GM21529 (cell line): Measurements from ENCODE around the gene COX11.

Experiments used
- ATAC-seq: cut with Tn5 transposase; IDR thresholded peaks from one replicate; pipeline ENCODE4 v1.9.1; 2021; ENCODE audit not compliant: unreplicated experiment

COX11 gene

GRCh38 chr17:54968988-54969332, 506 bp upstream of the COX11 start:
- peak; percentile 27 for ATAC-seq

- peak; percentile 21 for ATAC-seq
Measured at GRCh38 chr17:54967621-54968261, 713 bp downstream of the COX11 start.

- ATAC-seq = no peak
Measured at GRCh38 chr17:54956791-54957190, 11.7 kb downstream of the COX11 start.

- ATAC-seq = no peak
Measured at GRCh38 chr17:54951286-54951685, 17.2 kb downstream of the COX11 start.

- ATAC-seq = no peak
Measured at GRCh38 chr17:54950116-54950515, 18.3 kb downstream of the COX11 start.

GRCh38 chr17:54948380-54948779, 20.1 kb downstream of the COX11 start:
- no peak for ATAC-seq

GRCh38 chr17:54947396-54947795, 21.1 kb downstream of the COX11 start:
- no peak for ATAC-seq

- no peak for ATAC-seq
Measured at GRCh38 chr17:54945671-54946070, 22.8 kb downstream of the COX11 start.

GRCh38 chr17:54945231-54945630, 23.2 kb downstream of the COX11 start:
- no peak for ATAC-seq

- ATAC-seq = no peak
Measured at GRCh38 chr17:54944796-54945195, 23.7 kb downstream of the COX11 start.

- ATAC-seq = no peak
Measured at GRCh38 chr17:54941285-54941684, 27.2 kb downstream of the COX11 start.

GRCh38 chr17:54937426-54937825, 31.0 kb downstream of the COX11 start:
- no peak for ATAC-seq

- ATAC-seq = no peak
Measured at GRCh38 chr17:54937018-54937417, 31.4 kb downstream of the COX11 start.

- ATAC-seq = no peak
Measured at GRCh38 chr17:54935471-54935870, 33.0 kb downstream of the COX11 start.

GRCh38 chr17:54933921-54934320, 34.5 kb downstream of the COX11 start:
- no peak for ATAC-seq

- no peak for ATAC-seq
Measured at GRCh38 chr17:54932711-54933110, 35.7 kb downstream of the COX11 start.

GRCh38 chr17:54927525-54927924, 40.9 kb downstream of the COX11 start:
- no peak for ATAC-seq

GRCh38 chr17:54924405-54924804, 44.0 kb downstream of the COX11 start:
- no peak for ATAC-seq

GRCh38 chr17:54920819-54921218, 47.6 kb downstream of the COX11 start:
- no peak for ATAC-seq

- ATAC-seq = no peak
Measured at GRCh38 chr17:54919425-54919824, 49.0 kb downstream of the COX11 start.

- no peak for ATAC-seq
Measured at GRCh38 chr17:54916721-54917120, 51.7 kb downstream of the COX11 start.
